GM18508 (cell line): Measurements from ENCODE around the gene TNS2.
"Not testable (repeated sequence)": the region's sequence is repeated elsewhere in the genome, so short reads cannot be mapped to it uniquely, and the experiment has no call there.

ENCODE experiments used
- ATAC-seq: cut with Tn5 transposase; IDR thresholded peaks from one replicate; pipeline ENCODE4 v1.9.1; 2021; ENCODE audit warnings: moderate number of reproducible peaks; ENCODE audit not compliant: insufficient read depth, unreplicated experiment

The TNS2 gene

DNA sequence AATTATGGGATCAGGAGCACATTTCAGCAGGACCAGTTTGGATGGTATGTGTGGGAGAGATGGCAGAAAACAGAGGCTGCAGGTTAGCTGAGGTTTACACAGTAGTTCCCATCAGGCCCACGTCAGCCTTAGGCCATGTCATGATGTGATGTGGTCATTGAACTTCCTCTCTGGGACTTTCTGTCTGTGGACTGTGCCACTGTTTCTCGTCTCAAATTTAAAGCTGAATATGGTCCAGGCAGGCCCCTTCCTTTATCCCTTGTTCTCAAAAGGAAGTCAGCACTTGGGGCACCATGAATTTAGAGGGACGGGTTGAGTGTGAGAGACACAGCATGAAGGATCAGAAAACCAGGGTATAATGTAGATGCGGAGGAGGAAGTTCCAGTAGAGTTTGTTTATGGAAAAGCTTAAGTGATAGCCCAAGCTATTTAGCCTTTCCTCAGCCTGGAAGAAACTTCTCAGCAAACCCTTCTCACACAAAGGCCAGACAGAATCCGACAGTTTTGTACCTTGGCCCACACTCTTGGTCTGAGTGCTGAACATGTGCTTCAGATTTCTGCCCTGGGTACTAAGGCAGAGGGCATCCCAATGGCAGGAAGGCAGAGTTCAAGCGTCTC is 44.0 kb downstream of the TNS2 start:
- ATAC-seq = no peak

DNA sequence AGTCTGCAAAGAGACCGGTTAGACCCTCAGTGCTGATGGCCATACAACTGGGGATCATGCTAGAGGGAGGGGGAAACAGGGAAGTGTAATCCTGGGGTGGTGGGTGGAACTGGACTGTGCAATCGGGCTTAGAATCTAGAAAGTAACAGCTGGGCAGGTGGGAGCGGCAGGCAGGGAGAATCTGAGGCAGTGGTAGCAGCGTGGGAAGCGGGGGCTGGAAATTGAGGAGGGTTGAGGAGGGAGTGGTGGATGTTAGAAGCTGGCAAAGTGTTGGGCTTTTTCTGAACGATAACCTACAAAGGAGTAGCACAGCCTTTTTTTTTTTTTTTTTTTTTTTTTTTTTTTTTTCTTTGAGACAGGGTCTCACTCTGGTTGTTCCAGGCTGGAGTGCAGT is 44.5 kb downstream of the TNS2 start:
- ATAC-seq = no peak

GRCh38 chr12:53094796-53095595 is 45.1 kb downstream of the TNS2 start:
- ATAC-seq = not testable (repeated sequence)

GRCh38 chr12:53095596-53095895 is 45.7 kb downstream of the TNS2 start:
- ATAC-seq = not testable (repeated sequence)

DNA sequence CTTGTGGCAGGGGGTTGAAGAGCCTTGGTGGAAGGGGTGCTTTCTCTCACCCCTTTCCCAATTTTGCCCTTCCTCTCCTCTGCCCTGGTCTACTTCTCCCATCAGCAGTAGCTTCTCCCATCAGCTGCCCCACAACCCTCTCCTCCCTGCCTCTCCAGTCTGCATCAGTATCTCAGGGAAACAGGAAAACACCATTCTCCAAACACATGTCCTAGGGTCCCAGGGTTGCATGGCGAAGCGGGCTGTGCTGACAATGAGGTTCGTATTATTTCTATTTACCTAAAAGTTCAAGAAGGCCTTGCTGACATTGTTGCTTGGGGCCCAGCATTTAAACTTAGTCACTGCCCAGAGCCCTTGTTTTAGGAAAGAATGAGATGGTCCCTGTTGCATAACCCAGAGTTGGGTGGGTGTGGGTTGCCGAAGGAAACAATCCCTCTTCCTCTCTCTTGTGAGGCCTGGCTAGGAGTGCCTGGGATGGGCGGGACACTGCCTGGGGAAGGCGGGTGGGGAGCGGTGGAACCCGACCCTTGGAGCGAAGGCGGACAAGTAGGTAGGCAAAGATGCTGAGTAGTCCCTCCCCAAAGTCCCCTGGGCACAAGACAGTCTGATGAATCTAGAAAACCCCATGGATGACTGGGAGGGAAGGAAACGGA is 46.4 kb downstream of the TNS2 start:
- no peak for ATAC-seq

- ATAC-seq = no peak
Observed at GRCh38 chr12:53096759-53097158, 46.9 kb downstream of the TNS2 start.

GRCh38 chr12:53097207-53097563 is 47.3 kb downstream of the TNS2 start:
- no peak for ATAC-seq

DNA sequence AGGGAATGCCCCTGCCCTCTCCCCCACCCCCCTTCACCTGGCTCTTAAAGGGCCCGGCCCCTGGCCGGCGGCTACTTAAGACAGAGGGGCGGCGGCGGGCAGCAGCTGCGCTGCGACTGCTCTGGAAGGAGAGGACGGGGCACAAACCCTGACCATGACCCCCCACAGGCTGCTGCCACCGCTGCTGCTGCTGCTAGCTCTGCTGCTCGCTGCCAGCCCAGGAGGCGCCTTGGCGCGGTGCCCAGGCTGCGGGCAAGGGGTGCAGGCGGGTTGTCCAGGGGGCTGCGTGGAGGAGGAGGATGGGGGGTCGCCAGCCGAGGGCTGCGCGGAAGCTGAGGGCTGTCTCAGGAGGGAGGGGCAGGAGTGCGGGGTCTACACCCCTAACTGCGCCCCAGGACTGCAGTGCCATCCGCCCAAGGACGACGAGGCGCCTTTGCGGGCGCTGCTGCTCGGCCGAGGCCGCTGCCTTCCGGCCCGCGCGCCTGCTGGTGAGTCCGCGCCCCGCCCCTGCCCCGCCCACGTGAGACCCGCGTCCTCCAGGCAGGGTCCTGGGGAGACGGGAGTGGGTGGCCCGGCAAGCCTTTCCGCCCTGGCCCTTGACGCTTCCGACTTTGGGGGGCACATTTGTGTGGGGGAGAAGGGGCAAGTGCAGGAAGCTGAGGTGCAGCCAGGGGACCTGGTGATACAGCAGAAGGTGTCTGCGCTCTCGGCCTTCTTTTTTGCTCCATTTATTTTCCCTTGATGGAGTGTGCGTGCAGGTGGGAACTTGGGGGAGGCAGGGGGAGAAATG is 47.9 kb downstream of the TNS2 start, which contains the start of gene IGFBP6:
Gene IGFBP6 (plus strand): TSS at position 104 of the 790 bp plus-strand sequence. CDS start 51 bp downstream, at position 155.
- no peak for ATAC-seq

- ATAC-seq = no peak
Observed at GRCh38 chr12:53098354-53098981, 48.6 kb downstream of the TNS2 start.

GRCh38 chr12:53099071-53099882 is 49.4 kb downstream of the TNS2 start:
- no peak for ATAC-seq

GRCh38 chr12:53100466-53101151 is 50.7 kb downstream of the TNS2 start:
- no peak for ATAC-seq

DNA sequence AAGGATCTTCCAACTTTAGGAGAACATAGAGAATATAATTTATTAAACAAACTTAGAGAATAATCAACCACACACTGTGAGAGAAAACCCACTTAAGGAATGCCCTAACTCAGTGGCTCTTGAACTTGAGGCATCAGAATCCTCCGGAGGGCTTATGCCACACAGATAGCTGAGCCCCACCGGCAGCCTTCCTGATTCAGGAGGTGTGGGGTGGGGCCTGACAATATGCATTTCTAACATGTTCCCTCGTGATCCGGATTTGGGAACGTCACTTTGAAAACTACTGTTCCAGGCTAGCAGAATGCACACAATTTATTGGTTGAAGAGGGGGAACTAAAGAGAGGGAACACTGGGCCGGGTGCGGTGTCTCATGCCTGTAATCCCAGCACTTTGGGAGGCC is 51.4 kb downstream of the TNS2 start:
- ATAC-seq = no peak

DNA sequence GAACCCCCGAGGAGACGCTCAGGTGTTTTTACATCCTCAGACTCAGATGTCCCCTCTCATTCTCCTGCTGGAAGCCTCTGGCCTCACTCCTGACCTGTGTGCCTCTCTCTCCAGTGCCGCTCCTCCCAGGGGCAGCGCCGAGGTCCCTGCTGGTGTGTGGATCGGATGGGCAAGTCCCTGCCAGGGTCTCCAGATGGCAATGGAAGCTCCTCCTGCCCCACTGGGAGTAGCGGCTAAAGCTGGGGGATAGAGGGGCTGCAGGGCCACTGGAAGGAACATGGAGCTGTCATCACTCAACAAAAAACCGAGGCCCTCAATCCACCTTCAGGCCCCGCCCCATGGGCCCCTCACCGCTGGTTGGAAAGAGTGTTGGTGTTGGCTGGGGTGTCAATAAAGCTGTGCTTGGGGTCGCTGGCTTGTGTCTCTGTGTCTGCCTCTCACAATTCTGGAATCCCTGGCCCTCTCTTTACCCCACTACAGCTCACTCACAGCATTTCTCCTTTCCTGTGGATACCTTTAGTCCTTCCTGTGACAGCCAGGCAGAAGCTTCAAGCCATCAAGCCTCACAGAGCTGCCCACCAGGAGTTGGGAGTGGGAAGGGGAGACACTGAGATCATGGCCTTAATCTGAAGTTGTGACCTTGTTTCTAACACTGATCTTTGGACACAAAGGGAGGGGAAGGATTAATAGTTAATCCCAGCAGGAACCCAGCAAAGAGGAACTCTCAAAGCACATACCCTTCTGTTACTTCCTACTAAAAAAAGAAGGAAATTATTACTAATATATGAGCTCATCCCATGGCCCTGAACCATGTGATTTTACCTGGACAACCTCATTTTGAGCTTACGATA is 52.3 kb downstream of the TNS2 start:
- ATAC-seq = no peak

- no peak for ATAC-seq
Observed at GRCh38 chr12:53102883-53103807, 53.3 kb downstream of the TNS2 start, which contains the start of gene SOAT2. Gene SOAT2, plus strand, starts transcription at chr12:53103486. Its CDS starts 92 bp downstream, at chr12:53103578.

DNA sequence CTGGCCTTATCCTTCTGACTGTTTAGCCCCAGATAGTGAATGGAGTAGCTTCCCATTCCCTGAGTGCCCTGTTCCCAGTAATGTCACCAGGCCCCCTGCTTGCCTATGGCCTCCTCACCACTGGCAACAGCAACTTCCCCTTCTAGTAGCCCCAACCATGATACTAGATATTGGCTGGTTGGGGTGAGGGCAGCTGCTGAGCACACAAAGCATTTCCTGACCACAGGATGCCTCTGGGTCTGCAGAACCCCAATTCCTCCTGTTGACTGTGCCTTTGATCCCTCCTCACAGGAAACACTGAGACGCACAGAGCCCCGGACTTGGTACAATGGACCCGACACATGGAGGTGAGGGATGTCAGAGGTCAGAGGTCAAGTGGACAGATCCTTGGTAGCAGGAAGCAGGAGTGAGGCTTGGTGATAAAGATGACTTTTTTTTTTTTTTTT is 54.0 kb downstream of the TNS2 start:
- no peak for ATAC-seq

DNA sequence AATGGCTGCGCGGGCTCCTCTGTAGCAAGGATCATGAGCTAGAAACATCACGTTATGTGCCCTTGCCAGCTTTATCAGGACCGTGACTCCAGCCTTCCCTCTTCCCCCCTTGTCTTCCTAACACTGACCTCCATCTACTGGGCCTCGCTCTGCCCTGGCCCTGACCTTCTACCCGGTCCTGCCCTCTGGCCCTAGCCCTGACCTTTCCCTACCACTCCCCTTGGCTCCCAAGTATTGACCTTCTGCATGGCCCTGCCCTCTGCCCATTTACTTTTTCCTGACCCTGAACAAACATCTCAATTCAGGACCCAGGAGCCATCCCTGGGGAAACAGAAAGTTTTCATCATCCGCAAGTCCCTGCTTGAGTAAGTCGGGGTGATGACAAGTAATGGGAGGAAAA is 55.4 kb downstream of the TNS2 start:
- ATAC-seq = no peak
